GM19043 (cell line): ENCODE measurements around the gene NHERF2.

ENCODE experiments used
- ATAC-seq: cut with Tn5 transposase; IDR thresholded peaks from one replicate; pipeline ENCODE4 v1.9.1; 2021; ENCODE audit warnings: low read depth; ENCODE audit not compliant: unreplicated experiment

Gene NHERF2

DNA sequence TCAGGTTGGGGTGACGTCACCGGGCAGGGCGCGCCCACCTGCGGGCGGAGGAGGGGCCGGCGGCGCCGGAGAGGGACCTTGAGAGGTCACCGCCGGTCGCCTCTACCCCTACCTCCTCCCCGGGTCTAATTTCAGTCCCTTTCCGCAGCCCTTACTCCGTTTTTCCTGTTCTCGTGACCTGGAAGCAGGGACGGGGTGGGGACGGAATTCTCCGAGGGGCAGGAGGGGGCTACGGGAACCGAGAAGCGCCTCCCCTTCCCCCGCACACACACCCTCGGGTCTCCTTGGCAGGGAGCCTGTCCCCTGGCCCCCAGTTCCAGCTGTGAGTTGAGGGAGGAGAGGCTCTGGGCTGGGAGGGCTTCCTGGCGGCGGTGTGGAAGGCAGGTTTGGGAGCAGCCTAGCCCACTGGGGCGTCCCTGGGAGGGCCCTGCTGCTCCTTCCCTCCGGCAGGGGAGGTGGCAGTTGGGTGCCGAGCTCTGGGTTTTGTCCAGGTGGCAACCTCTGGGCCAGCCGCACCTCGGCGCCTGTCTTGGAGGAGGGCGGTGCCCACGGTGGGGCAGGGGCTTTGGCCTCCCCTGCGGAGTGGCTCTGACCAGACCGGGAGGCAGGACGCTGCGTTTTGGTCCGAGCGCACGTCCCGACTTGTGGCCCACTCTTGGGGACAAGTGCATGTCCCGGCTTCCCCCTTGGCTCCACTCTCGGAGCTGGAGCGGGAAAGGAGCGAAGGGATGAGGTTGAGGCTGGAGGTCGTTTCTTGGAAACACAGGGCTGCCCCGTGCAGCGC is 36.2 kb upstream of the NHERF2 start:
- ATAC-seq, result no peak

DNA sequence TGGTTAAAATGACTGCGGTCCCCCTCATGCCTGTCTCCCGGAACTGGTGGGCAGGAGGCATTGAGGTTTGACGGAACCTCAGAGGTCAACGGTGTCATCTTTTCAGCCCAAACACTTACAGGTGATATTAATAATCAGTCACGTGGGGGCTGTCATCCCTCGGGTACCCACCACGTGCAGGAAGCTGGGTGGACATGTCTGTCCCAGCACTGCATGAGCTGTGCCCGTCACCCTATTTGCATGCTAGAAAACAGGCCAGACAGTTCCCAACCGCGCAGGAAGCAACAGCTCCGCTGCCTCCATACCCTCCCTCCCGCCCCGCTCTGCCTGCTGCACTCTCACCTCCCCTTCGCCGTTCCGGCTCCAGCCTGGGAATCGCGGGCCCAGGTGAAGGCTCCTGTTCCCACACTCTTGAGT is 35.6 kb upstream of the NHERF2 start:
- no peak for ATAC-seq

DNA sequence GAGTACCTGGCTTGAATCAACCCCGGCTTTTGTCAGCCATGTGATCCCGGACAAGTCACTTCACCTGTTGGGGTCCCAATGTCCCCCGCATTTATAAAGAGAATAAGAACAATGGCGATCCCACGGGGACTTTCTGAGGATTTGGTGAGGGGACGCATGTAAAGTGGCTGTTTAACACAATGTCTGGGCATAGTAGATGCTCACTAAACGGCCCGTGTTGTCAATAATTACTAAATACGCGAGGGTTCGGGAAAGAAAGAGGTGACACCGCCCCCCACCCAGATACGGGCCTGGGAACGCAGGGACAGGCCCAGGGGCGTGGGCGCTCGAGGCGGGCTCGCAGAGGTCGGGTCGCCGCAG is 35.1 kb upstream of the NHERF2 start:
- no peak for ATAC-seq

DNA sequence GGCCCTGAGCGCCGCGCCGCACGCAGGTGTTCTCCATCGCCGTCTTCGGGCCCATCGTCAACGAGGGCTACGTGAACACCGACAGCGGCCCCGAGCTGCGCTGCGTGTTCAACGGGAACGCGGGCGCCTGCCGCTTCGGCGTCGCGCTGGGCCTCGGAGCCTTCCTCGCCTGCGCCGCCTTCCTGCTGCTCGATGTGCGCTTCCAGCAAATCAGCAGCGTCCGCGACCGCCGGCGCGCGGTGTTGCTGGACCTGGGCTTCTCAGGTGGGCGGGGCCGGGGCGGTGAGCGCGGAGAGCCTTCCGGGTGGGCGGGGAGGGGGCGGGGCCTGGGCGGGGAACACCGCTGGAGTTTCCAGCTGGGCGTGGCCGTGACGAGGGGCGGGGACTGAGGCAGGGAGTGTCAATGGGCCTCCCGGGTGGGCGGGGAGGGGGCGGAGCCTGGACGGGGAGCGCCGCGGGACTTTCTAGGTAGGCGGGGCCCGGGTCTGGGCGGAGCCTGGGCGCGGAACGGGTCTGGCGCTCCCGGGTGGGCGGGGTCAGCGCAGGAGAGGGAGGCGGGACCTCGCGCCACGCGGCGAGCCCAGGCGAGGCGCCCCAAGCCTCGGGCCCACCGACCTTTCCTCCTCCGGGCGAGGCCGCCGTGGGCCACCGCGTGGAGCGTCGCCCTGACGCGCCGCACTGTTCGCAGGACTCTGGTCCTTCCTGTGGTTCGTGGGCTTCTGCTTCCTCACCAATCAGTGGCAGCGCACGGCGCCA is 34.6 kb upstream of the NHERF2 start:
- peak; percentile 44 for ATAC-seq

DNA sequence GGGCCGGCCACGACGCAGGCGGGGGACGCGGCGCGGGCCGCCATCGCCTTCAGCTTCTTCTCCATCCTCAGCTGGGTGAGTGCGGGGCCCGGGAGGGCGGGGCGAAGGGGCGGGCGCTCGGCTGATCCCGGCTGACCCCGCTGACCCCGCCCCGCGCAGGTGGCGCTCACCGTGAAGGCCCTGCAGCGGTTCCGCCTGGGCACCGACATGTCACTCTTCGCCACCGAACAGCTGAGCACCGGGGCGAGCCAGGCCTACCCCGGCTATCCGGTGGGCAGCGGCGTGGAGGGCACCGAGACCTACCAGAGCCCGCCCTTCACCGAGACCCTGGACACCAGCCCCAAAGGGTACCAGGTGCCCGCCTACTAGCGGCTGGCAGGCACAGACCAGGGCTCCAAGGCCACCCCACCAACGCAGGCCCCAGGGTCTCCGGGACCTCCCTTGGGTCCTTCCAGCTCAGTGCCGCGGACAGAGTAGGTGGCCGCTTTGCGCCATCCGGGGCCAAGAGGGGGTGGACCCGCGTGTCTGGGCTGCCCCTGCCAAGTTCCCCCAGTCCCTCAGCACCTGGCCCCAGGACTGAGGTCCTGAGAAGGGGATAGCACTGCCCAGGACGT is 33.9 kb upstream of the NHERF2 start:
- no peak for ATAC-seq

DNA sequence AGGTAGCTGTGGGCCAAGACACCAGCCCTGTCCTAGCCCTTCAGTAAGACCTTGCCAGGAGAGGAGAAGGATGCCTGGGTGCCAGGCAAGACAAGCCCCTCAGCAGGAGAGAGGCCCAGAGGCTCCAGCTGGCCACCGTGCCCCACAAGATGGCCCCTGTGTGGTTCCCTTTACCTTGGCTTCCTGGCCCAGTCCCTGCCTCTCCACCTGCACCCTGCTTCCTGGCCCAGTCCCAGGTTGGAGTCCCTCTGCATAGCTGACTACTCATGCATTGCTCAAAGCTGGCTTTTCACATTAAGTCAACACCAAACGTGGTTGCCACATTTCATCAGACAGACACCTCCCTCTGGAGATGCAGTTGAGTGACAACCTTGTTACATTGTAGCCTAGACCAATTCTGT is 33.0 kb upstream of the NHERF2 start:
- ATAC-seq, result no peak

DNA sequence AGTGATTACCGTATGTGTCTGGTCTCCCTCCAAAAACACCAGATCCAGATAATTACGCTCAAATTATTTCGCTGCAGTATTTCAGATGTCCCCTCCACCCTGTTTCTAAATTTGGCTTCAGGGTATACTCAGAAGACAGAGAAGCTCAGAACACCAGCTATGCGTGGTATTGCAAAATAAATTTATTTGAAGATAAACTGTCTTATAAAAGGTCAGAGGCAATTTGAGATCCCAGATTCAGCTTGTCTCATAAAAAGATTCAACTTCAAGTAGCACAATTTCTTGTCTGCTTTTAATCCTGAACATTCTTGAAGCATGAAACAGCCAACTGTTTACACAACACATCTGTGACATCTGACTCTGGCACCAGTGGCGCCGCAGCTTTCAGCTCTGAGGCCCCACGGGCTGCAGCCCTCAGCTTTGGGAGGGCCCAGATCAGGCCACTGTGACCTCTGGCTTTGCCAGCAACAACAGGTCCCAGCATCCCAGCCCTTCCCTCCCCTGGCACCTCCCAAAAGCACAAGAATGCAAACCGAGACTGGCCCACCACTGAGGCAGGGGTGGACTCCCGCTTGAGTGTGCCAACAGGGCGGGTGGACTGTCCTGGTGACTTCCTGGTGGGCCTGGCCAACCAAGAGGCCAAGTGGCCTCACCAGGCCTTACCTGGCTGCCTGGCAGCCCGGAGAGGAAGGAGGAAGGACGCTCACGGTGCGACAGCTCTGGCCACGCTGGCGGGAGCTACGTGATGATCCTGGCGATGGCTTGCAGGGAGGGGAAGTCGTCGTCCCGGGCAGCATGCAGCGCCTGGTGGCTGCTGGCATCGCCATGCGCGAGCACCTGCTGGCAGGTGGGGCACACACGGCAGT is 29.0 kb upstream of the NHERF2 start:
- ATAC-seq, result no peak

DNA sequence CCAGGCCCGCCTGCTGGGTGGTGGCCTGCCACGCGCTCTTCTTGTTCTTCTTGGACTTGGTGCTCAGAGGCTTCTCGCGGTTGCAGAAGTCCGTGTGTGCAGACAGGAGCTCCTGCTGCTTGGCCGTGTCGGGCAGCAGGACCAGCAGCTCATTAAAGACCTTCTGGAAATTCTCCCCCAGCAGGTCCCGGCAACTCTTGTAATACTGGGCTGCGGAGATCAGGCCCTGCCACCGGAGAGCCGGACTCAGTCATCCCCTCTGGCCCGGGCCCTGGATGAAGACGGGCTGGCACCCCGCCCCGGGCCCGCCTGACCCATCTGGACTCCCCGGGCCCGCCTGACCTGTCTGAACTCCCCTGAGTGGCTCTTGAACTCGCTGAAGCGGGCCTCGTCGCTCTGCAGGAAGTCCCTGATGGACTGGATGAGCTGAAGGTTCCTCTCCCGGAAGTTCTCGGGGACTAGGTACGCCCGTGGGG is 28.3 kb upstream of the NHERF2 start:
- no peak for ATAC-seq

DNA sequence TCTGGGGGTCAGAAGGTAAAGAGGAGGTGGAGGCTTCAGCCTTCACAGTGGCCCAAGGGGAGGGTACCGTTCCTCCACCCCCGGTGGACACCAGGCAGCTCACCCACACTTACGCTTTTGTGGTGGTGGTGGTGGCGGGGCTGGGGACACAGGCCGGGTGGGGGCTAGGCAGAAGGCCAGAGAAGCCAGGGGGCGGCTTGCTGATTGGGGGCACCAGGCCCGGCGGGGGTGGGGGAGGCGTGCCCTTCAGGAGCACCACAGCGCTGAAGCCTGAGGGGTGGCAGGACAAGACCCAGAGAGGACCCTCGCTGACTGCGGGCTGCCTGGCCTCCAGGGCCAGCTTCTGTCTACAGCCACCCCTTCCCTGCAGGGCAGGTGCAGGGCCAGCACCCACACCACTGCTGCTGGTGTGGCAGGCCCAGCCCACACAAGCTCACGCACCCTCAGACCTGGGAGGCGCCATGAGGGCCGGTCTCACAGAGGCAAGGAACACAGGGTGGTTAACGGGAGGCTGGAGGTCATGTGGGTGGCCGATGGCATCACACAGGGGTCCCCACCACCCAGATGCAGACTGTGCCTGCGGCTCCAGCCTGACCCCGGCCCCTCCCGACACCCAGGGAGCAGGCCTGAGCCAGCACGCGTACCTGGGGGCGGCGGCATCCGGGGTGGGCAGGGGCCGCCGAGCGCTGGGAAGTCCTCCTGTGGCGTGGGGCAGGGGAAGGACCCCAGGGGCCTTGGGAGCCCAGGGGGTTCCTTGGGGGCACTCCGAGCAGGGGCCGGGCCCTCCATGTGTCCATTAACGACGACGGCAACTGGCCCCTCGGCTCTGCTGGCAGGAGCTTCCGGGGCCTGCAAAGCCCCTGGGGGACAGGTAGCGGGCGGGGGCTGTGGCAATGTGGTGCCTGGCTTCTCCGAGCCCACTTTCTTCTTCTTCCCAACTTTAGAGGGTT is 27.6 kb upstream of the NHERF2 start:
- no peak for ATAC-seq

DNA sequence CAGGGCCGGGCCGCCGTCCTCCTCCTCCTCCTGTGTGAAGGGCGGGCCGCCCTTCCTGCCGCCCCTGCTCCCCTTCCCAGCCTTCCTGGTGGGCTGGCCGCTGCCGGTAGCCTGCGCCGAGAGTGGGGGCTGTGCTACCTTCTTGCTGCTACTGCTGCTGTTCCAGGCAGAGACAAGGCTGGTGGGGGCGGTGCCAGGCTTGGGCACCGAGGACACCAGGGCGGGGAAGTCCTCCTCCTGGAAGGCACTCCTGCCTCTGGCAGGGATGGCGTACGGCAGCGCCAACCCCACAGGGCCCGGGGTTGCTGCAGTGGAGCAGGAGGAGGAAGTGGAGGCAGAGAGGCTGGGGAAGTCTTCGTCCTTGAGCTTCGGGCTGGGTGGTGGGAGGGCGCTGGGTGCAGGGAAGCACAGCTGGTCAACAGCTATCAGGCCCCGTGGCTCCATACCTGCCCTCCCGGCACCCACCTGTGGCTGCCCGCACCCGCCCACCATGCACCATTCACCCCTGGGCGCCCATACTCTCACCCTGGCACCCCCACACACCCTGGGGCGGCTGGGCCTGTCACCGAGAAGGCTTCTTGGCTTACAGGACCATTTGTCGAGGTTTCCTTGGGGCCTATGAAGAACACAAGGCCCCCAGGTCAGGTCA is 26.7 kb upstream of the NHERF2 start:
- no peak for ATAC-seq

DNA sequence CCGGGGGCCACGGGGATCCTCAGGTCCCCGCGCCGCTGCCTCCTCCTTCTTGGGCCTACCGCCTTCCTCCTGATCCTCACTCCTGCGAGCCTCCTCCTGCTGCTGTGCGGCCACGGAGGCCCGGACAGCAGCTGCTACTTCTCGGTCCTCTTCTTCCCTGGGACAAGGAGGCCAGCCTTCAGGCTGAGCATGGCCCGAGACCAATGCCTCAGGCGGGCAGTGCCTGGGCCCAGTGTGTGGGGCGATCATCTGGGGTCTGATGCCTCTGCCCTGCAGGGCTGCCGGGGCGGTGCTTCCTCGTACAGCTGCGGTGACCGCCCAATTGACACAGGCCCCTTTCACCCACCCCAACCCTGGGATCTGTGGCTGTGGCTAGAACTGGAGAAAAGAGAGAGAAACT is 25.7 kb upstream of the NHERF2 start:
- ATAC-seq, result no peak

DNA sequence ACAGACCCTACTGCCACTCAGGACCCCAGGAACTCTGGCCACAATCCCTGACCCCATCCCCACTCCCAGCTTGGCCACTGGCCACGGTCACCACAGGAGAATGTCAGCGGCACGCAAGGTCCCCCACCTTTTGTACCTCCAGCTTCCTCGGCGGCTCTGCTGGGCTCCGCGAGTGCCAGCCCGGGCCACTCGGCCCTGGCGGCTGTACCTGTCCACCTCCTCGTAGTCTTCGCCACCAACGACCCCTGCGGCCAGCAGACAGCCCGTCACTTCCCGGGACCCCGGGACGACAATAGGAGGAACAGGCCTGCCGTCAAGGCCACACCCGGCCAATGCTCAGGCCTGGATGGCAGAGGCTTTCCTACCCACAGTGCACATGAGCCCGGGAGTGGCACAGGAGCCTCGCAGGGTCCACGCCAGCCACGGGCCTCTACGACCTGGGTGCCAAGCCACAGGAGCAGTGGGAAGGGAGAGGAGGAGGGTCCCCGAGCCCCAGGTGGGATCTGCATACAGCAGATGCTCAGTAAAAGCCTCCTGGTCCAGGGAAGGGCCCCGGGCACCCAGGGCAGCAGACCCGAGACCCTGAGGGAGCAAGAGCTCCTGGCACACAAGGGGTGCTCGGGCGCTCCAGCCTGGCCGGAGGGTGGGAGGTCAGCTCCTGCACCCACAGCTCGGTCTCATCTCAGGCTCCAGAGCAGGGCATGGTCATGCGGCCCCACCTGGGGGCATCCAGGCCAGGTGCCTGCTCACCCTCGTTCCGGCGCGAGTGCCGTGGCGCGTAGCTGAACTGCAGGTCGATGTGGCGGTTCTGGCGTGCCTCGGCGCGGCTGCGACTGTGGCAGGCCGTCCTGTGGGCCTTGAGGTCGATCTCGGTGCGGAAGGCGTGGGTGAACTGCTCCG is 25.0 kb upstream of the NHERF2 start:
- ATAC-seq, result no peak

DNA sequence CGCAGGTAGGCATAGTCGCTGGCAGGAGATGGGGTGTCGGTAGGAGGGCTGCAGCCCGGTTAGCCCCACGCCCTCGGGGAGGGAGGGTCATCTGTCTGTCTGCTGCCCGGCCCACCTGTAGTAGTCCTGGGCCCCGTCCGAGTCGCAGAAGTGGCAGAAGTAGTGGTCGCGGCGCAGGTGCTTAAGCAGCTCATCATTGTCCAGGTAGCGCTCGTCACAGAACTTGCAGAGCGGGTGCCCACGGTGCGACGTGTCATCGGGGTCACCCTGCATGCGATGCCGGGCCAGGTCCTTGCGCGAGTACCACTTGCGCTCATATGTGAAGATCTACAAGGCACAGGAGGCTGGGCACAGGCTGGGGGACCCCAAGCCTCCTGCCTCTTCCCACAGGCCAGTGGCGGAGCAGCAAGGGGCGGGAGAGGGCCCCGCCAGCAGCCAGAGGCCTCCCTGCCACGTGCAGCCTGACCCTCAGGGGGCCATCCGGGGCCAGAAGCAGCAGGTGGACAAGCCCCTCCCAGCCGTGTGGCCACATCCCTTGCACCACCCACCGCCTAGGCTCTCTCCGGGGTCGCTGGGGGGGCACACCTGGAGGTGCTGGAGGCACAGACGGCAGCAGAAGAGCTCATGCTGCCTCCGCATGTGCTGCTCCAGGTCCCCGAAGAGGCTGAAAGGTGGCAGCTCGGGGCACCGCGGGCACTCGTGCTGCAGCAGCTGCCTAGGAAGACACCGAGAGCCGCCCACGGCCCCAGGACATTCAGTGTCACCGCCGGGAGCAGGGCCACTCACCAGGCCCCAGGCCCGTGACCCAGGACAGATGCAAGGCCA is 24.1 kb upstream of the NHERF2 start:
- no peak for ATAC-seq

DNA sequence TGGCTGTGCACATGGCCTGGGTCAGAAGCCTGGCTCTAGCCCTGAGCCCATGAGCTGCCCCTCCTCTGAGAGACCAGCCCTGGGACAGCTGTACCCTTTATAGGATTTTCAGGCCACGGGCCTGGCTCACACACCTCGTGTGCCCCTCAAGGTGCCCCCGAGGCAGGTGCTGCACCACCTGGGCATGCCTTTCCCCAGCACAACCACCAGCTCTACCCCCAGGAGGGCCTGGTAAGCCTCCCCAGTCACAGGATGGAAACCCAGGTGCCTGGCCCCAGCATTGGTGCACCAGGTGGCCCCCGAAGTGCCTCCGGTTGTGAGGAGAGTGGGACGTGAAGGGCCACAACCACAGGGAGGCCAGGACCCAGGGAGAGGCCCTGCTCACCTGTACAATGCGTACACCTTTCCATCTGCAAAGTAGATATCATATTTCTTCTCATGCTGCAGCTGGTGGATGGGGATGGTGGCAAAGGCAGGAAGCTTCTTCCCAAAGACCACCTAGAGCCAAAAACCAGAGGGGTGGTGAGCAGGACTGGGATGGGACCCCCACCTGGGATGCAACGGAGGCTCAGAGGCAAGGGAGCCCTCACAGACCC is 23.4 kb upstream of the NHERF2 start:
- no peak for ATAC-seq

DNA sequence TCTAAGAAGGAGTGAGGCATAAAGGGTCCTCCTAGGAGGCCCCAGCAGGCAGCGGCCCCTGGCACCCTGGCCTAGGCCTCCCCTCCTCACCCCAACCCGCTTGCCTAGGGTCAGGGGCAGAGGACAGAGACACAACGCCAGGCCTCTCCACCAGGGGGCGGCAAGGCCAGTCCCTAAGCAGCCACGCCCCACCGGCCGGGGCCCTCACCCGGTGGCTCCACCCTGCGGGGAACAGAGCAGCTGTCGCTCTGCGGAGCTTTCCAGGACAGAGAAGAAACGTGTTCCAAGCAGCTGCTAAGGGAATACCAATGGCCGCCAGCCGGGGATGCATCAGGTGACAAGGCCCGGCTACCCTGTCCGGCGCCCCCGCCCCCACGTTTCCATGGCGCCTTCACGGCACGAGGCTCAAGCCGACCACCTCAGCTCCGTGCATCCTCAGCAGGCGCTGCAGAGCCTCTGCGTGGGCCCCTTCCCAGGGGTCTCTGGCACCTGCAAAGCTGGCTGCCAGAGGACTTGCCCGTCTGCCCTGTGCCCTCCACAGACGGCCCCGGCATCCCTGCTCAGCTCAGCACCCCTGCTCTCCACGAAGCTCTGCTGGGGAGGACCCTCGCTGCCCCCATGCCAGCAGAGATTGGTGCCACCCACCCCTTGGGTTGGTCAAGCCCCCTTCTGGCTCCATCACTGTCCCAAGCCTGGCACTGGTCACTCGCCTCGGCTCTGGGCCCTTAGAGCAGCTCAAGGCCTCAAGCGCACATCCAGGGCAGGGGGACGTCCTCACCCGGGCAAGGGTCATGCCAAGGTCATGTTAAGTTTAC is 22.7 kb upstream of the NHERF2 start:
- no peak for ATAC-seq
